ENCODE measurements around the gene TYR.
"Not testable (repeated sequence)": the region's sequence is repeated elsewhere in the genome, so short reads cannot be mapped to it uniquely, and the experiment has no call there.

TYR gene

GRCh38 chr11:89272540-89273088 lies 94.9 kb downstream of the TYR start:
- not testable (repeated sequence) for DNase-seq

GRCh38 chr11:89273220-89273619 lies 95.5 kb downstream of the TYR start:
- DNase-seq: not testable (repeated sequence)

- DNase-seq: no peak
These were observed 98.3 kb downstream of the TYR start for GRCh38 chr11:89275966-89276365.

- DNase-seq: no peak
These were observed 101.5 kb downstream of the TYR start for GRCh38 chr11:89279176-89279575.

- DNase-seq: not testable (repeated sequence)
These were observed 103.5 kb downstream of the TYR start for GRCh38 chr11:89281032-89281677.

- not testable (repeated sequence) for DNase-seq
These were observed 108.9 kb downstream of the TYR start for GRCh38 chr11:89286601-89287000.

- DNase-seq: not testable (repeated sequence)
These were observed 110.3 kb downstream of the TYR start for GRCh38 chr11:89288004-89288403.

GRCh38 chr11:89293965-89294679 lies 116.4 kb downstream of the TYR start:
- no peak for DNase-seq

GRCh38 chr11:89295023-89295422 lies 117.3 kb downstream of the TYR start:
- not testable (repeated sequence) for DNase-seq

GRCh38 chr11:89303029-89303428 lies 125.4 kb downstream of the TYR start:
- not testable (repeated sequence) for DNase-seq

- not testable (repeated sequence) for DNase-seq
These were observed 130.6 kb downstream of the TYR start for GRCh38 chr11:89308272-89308671.

- DNase-seq: not testable (repeated sequence)
These were observed 131.8 kb downstream of the TYR start for GRCh38 chr11:89309321-89309985.

- DNase-seq: not testable (repeated sequence)
These were observed 132.9 kb downstream of the TYR start for GRCh38 chr11:89310607-89311006.

- no peak for DNase-seq
These were observed 143.7 kb downstream of the TYR start for GRCh38 chr11:89321401-89321800.

- no peak for DNase-seq
These were observed 150.2 kb downstream of the TYR start for GRCh38 chr11:89327885-89328284.

- DNase-seq: not testable (repeated sequence)
These were observed 154.3 kb downstream of the TYR start for GRCh38 chr11:89331940-89332339.

GRCh38 chr11:89333704-89334103 lies 156.0 kb downstream of the TYR start:
- DNase-seq: not testable (repeated sequence)

GRCh38 chr11:89337100-89337650 lies 159.5 kb downstream of the TYR start:
- not testable (repeated sequence) for DNase-seq

- not testable (repeated sequence) for DNase-seq
These were observed 160.4 kb downstream of the TYR start for GRCh38 chr11:89338073-89338472.

GRCh38 chr11:89340450-89340849 lies 162.8 kb downstream of the TYR start:
- DNase-seq: not testable (repeated sequence)

GRCh38 chr11:89342880-89343572 lies 165.4 kb downstream of the TYR start:
- DNase-seq: not testable (repeated sequence)
